H1 (cell line): ENCODE results near the gene PCBD1. TPM values are rescaled to one million over a fixed set of nuclear protein-coding genes. Genes with fewer than 3 reads are reported as not detected.

Experiments used
- ASH2L ChIP-seq: fragments of 200-600, 300-600 bp; sonication (generic); IDR thresholded peaks from one replicate; pipeline ENCODE4 v1.7.1; 2017; ENCODE audit warnings: low read length
- JUND ChIP-seq: IDR thresholded peaks from 2 replicates; pipeline ENCODE4 v1.6.1; 2011; ENCODE audit warnings: mild to moderate bottlenecking, improper control_type of control experiment, low read length
- KDM4A ChIP-seq: IDR thresholded peaks from one replicate; pipeline ENCODE4 v1.7.1; 2012; ENCODE audit warnings: low read depth, mild to moderate bottlenecking, moderate library complexity, low read length, inconsistent platforms; ENCODE audit not compliant: severe bottlenecking
- SP4 ChIP-seq: IDR thresholded peaks from 2 replicates; pipeline ENCODE4 v1.6.1; 2012; ENCODE audit warnings: low read length, inconsistent platforms
- SUZ12 ChIP-seq: fragments of 200-600 bp; sonication (generic); IDR thresholded peaks from 2 replicates; pipeline ENCODE4 v1.6.1; 2012; ENCODE audit warnings: mild to moderate bottlenecking, inconsistent platforms, low read length, moderate library complexity, mixed read lengths
- YY1 ChIP-seq: IDR thresholded peaks from 2 replicates; pipeline ENCODE4 v1.6.1; 2011; ENCODE audit warnings: low read depth, mild to moderate bottlenecking, low read length
- polyA plus RNA-seq, 7 experiments: library from polyadenylated mRNA; depleted of rRNA in 3 of 7; stranded (reverse) in 5 of 7; unstranded in 2 of 7; fragments of >200 nt in 5 of 7; fragments of 200-250 nt in 2 of 7; gene quantifications; 1 replicate in 5 of 7; 2 replicates in 1 of 7; 4 replicates in 1 of 7; pipeline versions ENCODE4 v1.2.1 to v1.2.3, GENCODE V29; 2011 to 2013; ENCODE audit warnings: missing spikeins in 2 of 7, mixed read lengths in 2 of 7
- total RNA-seq: library from RNA; stranded (reverse); fragmentation: NEBNext Ultra II Directional; extraction: Animal tissue kit (Norgen Biotek cat#: 25700); gene quantifications from 2 replicates; pipeline ENCODE4 v1.2.1, GENCODE V29; 2021
- TF ChIP-seq, protein P1 (sequence below), 3 experiments: IDR thresholded peaks; 1 replicate in 2 of 3; 2 replicates in 1 of 3; pipeline versions ENCODE4 v1.5.1 to v1.6.1; 2011; ENCODE audit warnings: low read length in 3 of 3, mild to moderate bottlenecking in 3 of 3, inconsistent platforms in 2 of 3, low read depth in 1 of 3, moderate library complexity in 1 of 3; ENCODE audit not compliant: insufficient read depth in 1 of 3; ENCODE audit errors: control extremely low read depth in 1 of 3
- TF ChIP-seq, protein P2 (sequence below): IDR thresholded peaks from 2 replicates; pipeline ENCODE4 v1.6.1; 2011; ENCODE audit warnings: low read length, improper control_type of control experiment

PCBD1 gene
- total and polyA plus RNA-seq, 2 of the 8 experiments (the other 6 are each of a cell fraction or from before 2014, with no cell fraction given): 46.5 to 55.0 TPM

DNA sequence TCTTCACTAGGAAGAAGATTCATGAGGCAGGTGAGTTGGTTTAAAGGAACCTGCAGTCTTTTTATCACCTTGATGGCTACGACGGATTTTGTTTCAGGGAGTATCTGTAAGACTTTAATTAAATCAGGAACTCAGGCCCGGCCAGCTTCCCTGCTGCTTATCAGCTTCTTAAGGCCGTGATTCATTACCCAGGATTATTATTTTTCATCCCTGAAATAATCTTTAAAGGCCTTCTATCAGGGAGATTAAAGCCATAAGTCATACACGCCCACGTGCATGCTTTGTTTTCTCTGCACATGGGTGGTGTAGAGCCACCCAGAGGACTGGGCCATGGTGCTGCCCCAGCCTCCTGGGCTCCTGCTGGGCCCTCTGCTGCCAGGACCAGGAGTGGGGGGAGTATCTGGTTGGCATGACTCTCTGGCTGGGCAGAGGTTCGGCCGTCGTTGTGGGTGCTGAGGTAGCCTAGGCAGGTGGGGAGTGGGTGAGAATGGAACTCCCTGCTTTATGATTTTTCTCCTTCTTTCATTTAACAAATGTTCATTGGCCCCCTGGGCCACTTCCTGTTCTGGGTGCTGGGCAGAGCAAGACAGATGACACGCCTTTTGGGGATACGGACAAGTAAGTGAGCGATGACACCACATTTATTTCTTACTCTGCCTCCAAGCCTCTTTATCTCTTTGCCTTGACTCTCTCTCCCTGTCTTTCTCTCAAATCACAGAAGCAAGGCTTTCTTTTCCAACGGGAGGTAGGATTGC, 39.0 kb upstream of the PCBD1 start (continued):
- TF ChIP-seq, protein P1, sequence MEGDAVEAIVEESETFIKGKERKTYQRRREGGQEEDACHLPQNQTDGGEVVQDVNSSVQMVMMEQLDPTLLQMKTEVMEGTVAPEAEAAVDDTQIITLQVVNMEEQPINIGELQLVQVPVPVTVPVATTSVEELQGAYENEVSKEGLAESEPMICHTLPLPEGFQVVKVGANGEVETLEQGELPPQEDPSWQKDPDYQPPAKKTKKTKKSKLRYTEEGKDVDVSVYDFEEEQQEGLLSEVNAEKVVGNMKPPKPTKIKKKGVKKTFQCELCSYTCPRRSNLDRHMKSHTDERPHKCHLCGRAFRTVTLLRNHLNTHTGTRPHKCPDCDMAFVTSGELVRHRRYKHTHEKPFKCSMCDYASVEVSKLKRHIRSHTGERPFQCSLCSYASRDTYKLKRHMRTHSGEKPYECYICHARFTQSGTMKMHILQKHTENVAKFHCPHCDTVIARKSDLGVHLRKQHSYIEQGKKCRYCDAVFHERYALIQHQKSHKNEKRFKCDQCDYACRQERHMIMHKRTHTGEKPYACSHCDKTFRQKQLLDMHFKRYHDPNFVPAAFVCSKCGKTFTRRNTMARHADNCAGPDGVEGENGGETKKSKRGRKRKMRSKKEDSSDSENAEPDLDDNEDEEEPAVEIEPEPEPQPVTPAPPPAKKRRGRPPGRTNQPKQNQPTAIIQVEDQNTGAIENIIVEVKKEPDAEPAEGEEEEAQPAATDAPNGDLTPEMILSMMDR (IDR thresholded peaks at IDR 0.05; ENCODE audit: control extremely low read depth in 1 of 3, insufficient read depth in 1 of 3, low read depth in 1 of 3, low read length in 3 of 3): no peak
- no peak for TF ChIP-seq JUND
- TF ChIP-seq, protein P2, sequence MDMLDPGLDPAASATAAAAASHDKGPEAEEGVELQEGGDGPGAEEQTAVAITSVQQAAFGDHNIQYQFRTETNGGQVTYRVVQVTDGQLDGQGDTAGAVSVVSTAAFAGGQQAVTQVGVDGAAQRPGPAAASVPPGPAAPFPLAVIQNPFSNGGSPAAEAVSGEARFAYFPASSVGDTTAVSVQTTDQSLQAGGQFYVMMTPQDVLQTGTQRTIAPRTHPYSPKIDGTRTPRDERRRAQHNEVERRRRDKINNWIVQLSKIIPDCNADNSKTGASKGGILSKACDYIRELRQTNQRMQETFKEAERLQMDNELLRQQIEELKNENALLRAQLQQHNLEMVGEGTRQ: no peak
- TF ChIP-seq SP4: no peak
- no peak for TF ChIP-seq KDM4A
- TF ChIP-seq YY1: no peak
- no peak for TF ChIP-seq ASH2L
- no peak for TF ChIP-seq SUZ12
